ENCODE results near the gene SLAMF9.
A peak's percentile ranks its signal among the peaks of the same experiment; 100 is the strongest.

SLAMF9 gene

DNA sequence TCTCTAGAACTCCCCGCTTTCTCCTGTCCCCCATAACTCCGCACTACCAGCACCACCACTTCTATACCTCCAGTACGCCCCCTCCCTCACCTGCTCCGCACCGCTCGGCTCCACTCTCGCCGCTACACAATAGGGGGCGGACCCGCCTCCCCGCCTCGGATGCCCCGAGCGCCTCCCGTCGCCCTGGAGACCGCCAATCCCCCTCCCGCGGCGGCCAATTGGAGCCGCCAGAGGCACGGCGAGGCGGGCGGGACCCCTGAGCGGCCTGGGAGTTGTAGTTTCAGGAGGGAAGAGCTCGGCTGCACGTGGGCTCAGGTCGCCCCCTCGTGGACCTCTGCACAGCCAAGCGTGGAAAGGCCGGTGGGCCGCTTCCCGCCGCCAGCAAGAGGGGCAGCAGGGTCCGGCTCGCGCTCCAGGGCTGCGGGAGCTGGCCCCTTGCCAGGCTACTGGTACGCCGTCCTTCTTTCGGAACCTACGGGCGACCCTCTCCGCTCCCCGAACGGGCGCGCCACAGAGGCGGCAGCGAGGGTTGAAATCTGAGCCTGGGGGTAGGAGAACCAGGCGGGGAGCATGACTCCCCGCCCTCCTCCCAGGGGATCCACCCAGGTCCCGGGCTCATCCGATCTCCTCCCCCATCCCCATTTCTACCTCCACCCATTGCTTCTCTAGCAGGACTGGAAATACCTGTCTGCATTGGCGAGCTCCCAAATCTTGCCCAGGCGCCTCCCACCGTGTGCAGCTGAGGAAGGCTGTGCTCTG, 8.4 kb downstream of the SLAMF9 start, which contains the start of gene IGSF9:
Gene IGSF9 (minus strand): TSS at position 131 of the 759 bp plus-strand sequence. CDS start 2,159 bp downstream, outside the sequence.
- peak; percentile 78 for DNase-seq (ENCODE audit: low read depth)

DNA sequence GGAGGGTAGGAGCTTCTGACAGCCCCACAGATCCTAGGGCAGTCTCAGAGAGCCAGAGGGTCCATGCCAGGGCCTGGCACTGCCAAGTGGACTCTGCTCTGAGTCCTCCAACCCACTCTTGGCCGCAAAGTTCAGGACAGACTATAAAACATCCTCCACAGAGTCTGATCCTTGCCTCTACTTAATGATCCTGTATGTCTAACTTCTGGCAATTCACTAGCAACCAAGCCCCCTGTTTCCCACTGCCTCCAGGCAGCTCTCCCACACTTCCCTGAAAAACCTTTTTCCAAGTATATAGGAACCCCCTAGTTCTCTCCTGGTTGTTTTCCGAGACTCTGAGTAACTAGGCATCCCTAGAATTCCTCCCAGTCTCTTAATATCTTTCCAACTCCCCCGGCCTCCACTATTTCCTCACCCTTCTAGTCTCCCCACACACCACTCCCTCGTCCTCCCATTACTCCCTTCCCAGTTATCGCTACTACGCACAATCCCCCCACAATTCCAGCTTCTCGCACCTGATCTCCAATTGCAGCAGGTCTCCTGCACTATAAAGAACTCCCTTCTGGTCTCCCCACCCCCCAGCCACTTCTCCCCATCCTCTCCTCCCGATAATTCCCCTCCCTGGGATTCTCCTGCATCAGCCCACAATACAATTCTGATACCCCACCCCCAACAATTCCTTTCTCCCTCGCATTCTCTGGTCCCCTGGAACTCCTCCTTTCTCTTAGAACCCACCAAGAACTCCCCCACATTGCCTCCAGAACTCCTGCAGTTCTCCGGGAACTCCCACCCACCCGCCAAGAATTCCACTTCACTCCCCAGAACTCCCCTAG, 9.2 kb downstream of the SLAMF9 start:
- no peak for DNase-seq (ENCODE audit: low read depth)

DNA sequence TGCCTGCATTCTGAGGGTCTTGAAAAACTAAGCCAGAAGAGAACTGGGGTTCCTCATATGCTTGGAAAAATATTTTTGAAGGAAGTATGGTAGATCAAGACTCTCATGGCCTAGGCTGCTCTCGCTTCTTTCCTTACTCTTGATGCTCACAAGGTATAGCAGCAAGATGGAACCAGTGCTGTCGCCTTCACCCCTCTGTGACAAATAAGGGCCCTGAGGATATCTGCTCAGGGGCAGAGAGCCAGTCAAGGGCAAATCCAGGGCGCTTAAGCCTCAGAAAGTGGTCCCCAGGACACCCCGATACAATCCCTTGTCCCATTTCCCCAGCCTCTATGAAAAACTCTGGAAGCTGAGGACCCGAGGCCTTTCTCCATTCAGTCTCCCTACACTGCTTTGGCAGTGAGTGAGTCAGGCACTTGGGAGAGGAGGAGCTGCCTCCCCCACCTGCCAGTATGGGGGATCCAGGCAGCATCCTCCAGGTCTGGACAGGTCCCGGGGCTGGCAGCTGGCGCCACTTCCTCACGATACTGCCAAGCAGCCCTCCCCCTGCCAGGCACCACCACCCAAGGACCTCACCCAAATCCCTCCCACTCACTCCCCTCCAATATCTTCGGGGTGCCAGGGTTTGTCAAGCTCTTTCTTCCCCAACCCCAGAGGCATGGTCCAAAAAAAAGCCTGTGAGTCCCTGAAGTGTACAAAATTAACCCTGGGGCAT, 10.0 kb downstream of the SLAMF9 start:
- no peak for DNase-seq (ENCODE audit: low read depth)

DNA sequence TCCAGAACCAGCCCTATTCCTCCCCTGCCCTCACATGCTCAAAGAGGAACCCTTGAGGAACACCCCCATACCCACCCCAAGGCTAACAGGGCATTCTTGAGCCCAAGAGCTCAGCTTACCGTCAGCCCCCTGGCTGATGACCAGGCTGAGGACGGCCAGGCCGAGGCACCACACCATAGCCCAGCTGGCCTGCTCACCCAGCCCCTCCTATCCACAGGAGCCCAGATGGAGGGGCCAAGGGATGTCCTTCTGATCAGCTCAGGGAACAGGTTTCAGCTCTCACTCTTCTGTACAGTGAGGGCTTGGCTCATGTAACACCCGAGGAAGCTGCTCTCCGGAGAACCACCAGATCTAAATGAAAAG, 10.8 kb downstream of the SLAMF9 start:
- no peak for DNase-seq (ENCODE audit: low read depth)

DNA sequence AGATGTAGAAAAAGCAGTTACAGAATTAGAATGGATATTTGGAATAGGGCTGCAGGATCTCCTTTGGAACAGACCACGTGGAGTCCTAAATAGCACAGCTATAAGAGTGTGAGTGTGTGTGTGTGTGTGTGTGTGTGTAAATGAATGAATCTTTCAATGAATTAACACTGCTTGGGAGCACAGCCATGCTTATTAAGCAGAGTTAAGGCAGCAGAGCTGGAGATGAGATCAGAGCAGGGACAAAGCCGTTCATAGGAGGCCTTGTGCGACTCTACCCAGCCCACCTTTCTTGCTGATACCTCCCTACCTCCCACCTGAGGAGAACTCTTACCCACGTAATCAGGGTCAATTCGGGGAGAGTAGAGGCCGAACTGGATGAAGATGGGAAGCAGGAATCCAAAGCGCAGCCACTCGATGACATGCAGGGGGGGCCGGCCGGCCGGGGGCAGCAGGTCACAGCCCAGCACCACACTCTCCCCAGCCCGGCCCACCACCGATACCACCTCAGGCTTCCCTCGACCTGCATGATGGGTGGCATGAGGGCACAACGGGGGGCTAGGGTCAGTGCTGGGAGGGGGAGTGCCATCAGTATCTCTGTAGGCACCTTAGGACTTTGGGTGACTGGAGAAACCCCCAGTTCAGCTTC, 11.3 kb downstream of the SLAMF9 start:
- DNase-seq (ENCODE audit: low read depth) = no peak

DNA sequence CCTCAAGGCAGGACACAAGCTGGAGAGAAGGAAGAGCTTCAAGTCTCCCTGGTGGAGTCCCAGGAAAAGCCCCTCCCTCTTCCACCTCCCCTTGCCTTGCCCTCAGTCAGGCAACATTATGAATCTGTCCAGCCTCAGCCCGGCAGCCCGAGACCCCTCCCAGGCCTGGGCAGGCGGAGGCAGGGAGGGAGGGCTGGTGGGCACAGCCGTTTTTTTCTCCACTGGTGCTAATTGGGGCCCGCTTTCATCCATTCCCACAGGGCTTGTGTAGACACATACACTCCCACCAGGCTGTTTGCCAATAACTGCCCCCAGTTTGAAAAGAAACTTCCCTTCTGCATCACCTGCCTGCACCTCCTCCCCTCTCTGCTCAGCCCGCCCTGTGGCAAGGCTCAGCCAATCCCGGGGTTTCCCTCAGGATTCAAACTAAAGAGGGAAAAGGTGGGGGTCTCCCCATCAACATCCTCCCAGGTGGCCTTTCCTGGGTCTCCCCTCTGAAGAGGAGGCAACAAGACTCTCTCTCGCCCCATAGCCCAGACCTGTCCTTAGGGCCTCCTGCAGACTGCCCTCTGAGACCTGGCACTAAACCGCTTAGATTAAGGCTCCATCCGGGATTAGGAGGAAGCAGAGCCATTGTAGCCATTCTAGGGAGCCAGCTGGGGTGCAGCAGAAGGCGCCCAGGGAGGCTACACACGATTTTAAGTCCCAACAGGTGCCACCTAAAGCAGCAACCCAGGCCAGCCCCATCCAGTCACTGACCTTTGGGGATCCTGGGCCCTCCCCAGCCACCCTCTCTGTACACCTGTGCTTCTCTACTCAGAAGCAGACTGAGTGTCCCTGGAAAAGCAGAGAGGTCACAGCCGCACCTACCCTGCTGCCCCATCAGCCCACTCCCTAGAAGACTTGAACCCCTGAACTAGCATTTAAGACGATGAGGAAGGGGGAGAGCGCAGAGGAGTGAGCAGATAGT, 12.2 kb downstream of the SLAMF9 start:
- no peak for DNase-seq (ENCODE audit: low read depth)

DNA sequence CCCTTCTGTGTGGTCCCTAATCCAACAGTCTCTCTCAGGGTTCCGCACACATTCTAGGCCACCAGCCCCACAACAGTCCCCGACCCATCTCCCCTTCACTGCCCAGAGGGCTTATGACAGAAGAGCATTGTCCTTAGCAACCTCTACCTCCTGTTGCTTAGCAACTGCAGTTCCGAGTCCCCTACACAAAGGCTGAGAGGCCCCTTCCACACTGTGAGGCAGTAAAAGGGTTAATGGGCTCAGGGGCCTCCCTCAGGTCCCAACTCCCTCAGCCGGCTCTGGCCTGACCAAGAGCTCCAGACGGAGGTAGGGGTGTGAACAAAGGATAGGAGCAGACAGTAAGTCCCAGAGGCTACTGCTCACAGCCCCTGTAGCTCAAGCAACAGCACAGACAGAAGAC, 12.9 kb downstream of the SLAMF9 start:
- DNase-seq (ENCODE audit: low read depth) = no peak

DNA sequence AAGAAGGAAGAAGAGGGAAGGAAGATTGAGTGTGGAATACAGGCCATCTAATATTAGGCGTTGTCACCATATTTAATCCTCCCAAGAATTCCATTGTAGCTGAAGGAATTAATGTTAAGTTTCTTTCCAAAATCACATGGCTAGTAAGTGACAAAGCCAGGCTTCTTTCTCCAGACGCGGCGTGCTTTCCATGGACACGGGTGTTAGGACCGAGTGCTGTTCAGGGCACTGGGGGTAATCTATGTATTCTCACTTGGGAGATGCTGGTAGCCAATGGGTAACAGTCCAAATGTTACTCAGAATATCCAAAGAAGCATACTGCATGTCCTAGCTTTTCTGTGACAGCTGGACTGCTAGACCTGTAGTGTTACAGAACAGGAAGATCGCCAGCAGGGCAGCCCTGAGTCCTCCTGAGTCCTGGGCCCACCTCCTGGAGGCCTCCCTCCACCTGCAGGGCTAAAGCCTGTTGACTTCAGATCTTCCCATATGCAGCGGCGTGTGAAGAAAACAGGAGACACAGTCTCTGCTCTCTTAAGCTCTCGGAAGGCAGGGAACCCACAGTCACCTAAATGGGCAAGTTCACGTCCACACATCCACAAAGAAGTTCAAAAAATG, 13.9 kb downstream of the SLAMF9 start:
- no peak for DNase-seq (ENCODE audit: low read depth)

DNA sequence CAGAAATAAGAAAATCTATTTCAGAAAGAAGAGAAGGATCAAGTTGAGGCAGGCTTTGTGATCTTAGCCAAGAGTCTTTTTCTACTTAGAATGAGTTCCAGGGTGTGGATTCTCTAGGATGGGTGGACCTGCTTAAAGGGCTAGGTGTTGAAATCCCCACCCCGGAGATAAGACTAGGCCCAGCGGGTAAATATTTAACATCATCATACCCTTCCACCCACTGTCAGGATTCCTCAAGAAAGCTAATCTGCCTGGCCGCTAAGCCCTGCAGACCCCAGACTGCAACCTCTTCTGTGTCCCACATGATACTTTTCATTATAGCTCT, 14.4 kb downstream of the SLAMF9 start:
- DNase-seq (ENCODE audit: low read depth) = no peak

DNA sequence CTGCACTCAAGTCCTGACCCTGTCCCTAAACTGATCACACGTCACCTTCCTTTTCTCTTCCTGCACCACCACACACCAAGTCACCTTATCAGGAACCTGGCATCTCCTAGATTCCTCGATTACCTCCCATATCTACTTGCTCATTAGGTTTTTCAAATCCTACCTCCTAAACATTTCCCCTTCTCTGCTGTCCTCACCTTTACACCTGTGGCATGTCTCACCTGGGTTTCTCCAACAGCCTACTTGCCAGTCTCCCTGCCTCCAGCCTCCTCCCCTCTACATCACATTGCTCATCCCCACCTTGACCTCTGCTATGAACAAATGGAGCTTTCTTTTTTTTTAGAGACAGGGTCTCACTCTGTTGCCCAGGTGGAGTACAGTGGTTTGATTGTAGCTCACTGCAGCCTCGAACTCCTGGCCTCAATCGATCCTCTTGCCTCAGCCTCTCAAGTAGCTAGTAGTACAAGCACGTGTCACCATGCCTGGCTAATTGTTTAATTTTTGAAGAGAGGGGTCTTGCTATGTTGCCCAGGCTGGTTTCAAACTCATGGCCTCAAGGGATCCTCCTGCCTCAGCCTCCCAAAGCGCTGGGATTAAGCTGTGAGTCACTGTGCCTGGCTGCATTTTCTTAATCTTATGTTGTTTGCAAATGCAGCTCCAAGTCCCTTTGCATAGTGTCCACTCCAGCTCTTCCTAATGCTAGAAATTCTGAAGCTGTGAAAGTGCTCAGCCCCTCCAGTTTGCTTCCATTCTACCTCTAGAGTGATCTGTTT, 14.9 kb downstream of the SLAMF9 start:
- DNase-seq (ENCODE audit: low read depth) = no peak

DNA sequence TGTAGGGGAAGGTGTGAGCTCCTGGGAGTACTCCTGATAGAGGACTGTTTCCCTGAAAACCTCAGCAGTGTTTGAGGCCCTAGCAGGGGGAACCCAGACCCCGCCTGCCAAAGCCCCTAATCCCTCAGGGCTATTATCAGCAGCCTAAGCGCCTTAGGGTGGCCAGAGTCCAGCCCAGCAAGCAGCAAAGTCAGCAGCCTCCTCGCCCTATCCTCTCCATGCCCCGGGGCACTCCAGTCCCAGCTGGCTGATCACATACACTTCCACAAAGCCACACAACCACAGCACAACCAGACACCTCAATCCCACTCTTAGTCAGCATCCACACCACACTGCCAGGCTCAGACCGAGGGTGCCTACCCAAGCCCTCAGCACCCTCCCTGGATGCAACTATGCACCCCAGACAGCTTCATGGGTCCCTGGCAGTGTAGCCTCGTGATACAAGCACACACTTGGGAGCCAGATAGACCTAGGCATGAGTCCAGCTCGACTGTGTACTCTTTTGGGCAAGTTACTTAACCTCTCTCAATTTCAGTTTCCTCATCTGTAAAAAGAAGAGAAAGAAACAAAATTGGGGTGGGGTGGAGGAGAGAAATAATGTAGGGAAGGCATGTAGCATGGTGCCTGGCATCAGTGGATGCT, 15.7 kb downstream of the SLAMF9 start:
- no peak for DNase-seq (ENCODE audit: low read depth)

DNA sequence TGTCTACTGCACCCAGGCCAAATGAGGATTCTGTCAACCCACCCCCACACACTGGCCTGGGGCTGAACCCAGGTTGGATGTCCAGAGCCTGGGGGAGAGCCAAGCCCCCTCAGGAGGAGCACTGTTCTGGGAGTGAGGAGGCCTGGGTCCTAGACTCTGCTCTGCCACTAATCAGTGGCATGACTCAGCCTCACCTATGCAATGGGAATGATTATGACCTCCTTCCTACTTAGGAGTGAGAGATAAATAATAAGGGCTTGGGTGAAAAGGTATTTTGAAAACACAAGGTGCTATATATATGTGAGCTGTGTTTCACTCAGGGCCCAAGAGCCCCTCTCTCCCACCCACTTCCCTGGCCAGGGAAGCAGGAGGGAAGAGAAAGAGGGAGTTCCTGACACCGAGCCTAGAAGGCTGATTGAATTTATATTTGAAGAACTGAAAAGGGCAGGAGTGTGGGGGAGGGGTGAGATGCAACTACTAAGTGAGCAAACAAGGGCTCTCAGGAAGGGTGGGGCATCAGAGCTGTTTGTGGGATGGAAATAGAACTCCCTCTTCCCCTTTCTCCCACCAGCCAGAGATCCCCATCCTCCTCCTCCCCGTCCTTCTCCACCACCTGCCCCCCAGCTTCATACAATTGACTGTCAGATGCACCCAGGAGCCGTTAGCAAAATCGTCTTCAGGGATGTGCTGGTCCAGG, 16.8 kb downstream of the SLAMF9 start:
- DNase-seq (ENCODE audit: low read depth) = no peak

DNA sequence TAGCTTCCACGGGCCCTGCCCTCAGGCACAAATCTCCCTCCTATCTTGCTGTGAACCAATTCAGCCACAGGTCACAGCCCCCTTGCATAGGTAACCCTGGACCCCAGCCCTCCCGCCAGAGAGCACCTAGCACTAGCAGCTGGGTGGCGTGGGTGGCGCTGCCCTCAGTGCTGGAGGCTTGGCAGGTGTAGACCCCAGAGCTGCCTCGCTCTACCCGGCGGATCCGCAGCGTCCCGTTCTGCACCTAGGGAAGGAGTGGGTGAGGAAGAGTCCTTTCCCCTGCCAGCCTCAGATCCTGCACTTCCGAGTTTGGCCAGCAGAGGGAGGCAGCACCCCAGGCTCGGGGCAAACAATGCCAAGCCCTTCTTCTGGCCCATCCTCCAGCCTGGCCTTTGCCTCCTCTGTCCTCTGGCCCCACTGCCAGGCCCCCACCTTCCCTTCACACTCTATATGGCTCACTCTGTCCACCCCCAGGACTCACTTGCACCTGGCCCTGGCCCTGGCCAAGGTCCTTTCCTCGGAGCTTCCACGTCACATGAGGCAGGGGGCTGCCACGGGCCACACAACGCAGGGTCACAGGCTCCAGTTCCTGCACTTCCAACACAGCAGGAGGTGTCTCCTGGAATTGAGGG, 17.6 kb downstream of the SLAMF9 start:
- peak; percentile 75 for DNase-seq (ENCODE audit: low read depth)

DNA sequence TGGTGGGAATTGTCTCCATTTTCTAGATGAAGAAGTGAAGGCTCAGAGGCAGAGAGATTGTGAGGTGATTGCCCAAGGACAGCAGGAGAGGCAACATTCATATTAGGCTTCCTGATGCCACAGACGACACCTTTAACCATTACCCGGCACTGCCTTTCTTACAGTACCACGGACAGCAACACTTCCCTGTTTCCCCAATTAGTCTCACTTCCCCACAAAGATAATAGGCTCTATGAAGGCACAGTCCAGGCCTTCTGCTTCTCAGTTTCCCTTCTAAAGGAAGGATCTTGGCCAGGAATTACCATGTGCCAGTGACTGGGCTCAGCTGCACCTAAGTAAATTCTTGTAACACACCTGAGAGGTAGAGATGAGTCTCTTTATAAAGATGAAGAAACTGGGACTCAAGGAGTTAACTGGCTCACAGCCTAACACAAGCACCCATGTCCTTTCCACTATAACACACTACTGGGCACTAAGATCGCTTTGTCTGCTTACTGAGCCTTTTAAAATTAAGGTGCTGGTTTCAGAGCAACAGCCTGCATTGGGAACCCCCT, 18.2 kb downstream of the SLAMF9 start:
- no peak for DNase-seq (ENCODE audit: low read depth)

DNA sequence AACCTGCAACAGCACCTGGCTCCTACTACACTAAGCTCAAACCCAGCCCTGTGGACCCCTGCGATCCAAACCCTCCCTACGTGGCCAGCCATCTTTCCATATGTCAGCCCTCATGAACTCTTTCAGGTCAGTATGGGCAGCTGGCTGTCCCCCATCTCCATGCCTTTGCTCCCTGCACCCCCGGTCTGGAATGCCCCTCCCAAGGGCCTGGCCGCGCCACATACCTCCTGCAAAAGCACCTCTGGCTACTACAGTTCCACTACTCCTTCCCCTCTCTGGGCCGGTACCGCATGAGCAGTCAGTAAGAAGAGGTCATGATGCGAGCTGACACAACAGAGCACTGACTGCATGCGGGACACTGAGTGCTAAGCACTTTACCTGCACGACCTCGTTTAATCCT, 18.7 kb downstream of the SLAMF9 start:
- no peak for DNase-seq (ENCODE audit: low read depth)

DNA sequence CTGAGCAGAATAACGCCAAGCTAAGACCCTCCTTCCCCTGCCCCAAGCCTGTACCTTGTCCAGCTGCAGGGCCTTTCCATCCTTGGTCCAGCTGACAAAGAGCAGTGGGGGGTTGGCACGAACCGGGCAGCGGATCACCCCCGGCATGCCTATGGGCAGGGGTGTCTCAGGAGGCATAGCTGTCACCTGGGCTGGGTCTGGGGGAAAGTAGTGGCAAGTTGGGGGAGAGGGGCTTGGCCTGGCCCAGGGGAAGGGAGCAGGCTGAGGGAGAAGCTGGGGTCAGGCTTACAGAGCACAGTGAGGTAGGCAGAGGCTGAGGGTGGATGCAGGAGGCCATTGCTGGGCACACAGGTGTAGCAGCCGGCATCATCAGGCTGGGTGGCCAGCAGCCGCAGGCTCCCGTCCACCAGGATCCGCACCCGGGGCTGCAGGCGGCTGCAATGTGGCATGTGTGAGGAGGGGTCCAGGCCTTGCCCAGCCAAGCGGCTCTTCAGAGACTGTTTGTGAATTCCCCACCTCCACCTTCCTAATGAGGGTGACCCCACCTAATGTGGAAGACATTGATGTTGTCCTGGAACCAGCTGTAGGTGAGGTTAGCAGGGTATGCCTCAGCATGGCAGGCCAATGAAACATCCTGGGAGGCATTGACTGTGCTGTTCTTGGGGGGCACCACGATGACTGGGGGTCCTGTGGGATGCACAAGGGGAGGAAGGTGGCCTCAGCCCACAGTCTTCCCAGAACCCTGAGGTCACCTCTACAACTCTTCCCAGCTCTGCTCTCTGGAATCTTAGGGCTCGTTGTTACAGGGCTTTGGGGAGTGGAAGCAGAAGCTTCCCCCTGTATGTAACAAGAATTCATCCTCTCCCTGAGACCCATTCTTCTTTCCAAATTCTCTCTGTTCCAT, 19.6 kb downstream of the SLAMF9 start:
- no peak for DNase-seq (ENCODE audit: low read depth)

DNA sequence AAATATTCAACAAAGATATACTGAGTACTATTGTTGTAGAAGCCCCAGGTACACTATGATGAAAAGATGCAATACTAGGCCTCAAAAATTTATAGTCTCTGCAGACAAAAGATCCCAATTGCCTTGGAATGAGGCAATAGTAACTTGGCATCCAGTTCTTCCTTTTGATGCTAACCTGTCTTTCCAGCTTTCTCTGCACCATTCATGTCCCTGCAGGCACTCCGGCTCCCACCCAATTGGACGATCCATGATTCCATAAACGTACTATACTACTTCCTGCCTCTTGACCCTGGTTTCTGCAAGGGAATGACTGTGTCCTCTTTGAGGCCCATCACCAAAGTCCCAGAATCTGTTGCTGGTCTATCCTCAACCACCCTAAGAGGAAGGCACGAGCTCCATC, 20.7 kb downstream of the SLAMF9 start:
- DNase-seq (ENCODE audit: low read depth) = no peak

All from stimulated activated CD8-positive, alpha-beta memory T cell treated with anti-CD3 and anti-CD28 coated beads, Interleukin-4, amount 100 ng/mL, for 24 hours (primary cell).